Panc1 (cell line): Measurements from ENCODE around the gene NUMBL. TPM values are rescaled to one million over a fixed set of nuclear protein-coding genes. Genes with fewer than 3 reads are reported as not detected.

Experiments
- ATAC-seq: fragments of 200-7000 bp; cut with Tn5 transposase; 2 replicates; pipeline ENCODE4 v1.9.1; 2020; ENCODE audit warnings: mild to moderate bottlenecking, moderate library complexity
- BruUV-seq: library from RNA; stranded (reverse); fragments of 400-500 nt; replicated peaks from 2 replicates; lab custom pipeline; 2021; lab: Mats Ljungman, UMichigan
- CTCF ChIA-PET: fragments of 300-600 bp; sonication (Branson Sonifier 250); formaldehyde crosslinking; loops from one replicate; lab custom pipeline; 2022; ENCODE audit warnings: antibody characterized with exemption; lab: Charles Lee
- POLR2A ChIA-PET: fragments of 300-600 bp; sonication (Branson Sonifier 250); formaldehyde crosslinking; loops from one replicate; lab custom pipeline; 2022; ENCODE audit warnings: antibody characterized with exemption; lab: Charles Lee
- DNase-seq: peaks from one replicate; pipeline ENCODE4 v3.0.0-alpha.2; 2010; ENCODE audit warnings: low read depth, low spot score
- H3K27ac ChIP-seq: 2 replicates; pipeline ENCODE4 v1.5.1; 2011; ENCODE audit warnings: mild to moderate bottlenecking, low read length, inconsistent platforms
- H3K27me3 ChIP-seq: fragments of 200-500 bp; sonication (Bioruptor generic); 2 replicates; pipeline ENCODE4 v1.6.0; 2014; ENCODE audit warnings: low read length, inconsistent platforms; ENCODE audit not compliant: control insufficient read depth, insufficient read depth
- H3K36me3 ChIP-seq: fragments of 200-500 bp; sonication (Bioruptor generic); 2 replicates; pipeline ENCODE4 v1.5.1; 2014; ENCODE audit warnings: inconsistent platforms, mild to moderate bottlenecking, low read length, moderate library complexity; ENCODE audit not compliant: control insufficient read depth, insufficient read depth
- H3K4me1 ChIP-seq: 2 replicates; pipeline ENCODE4 v1.5.1; 2011; ENCODE audit warnings: inconsistent platforms, mild to moderate bottlenecking, low read length, moderate library complexity; ENCODE audit not compliant: control insufficient read depth, insufficient read depth
- H3K4me3 ChIP-seq, 2 experiments: 2 replicates each; pipeline ENCODE4 v1.5.1; 2011 to 2012; ENCODE audit warnings: low read depth in 2 of 2, low read length in 2 of 2, mild to moderate bottlenecking in 2 of 2, inconsistent platforms in 1 of 2, moderate library complexity in 1 of 2
- H3K9me3 ChIP-seq: fragments of 200-500 bp; sonication (Bioruptor generic); 2 replicates; pipeline ENCODE4 v1.5.1; 2014; ENCODE audit warnings: low read depth, mild to moderate bottlenecking, inconsistent platforms, low read length, moderate library complexity; ENCODE audit not compliant: control insufficient read depth, insufficient read depth
- POLR2AphosphoS5 ChIP-seq: IDR thresholded peaks from 2 replicates; pipeline ENCODE4 v1.6.1; 2012; ENCODE audit warnings: mild to moderate bottlenecking, low read depth, low read length, moderate library complexity
- SIN3A ChIP-seq: IDR thresholded peaks from 2 replicates; pipeline ENCODE4 v1.6.1; 2012; ENCODE audit warnings: low read depth, mild to moderate bottlenecking, low read length, moderate library complexity, borderline replicate concordance; ENCODE audit not compliant: insufficient read depth
- TCF7L2 ChIP-seq: IDR thresholded peaks from 2 replicates; pipeline ENCODE4 v1.6.1; 2011; ENCODE audit warnings: mild to moderate bottlenecking, low read depth, low read length, inconsistent platforms
- in situ Hi-C: cut with HindIII; loops from 2 replicates; pipeline ENCODE4 v1.10.0; 2016; ENCODE audit warnings: low sequenced_read_pairs, low pct_unique_long_range_greater_than_20kb
- intact Hi-C: fragments of 100-400 bp; cut with micrococcal nuclease; formaldehyde crosslinking; loops from one replicate; pipeline ENCODE4 v1.10.0; 2022; ENCODE audit not compliant: unreplicated experiment
- total RNA-seq: library from RNA; stranded (reverse); gene quantifications from one replicate; pipeline ENCODE4 v1.2.1, GENCODE V29; 2021; ENCODE audit not compliant: unreplicated experiment
- TF ChIP-seq, protein P1 (sequence below): fragments of 450-650 bp; IDR thresholded peaks from 2 replicates; pipeline ENCODE4 v1.5.1; 2017; ENCODE audit warnings: mild to moderate bottlenecking
- TF ChIP-seq, protein P2 (sequence below), 2 experiments: IDR thresholded peaks; 2 replicates each; pipeline ENCODE4 v1.6.1; 2011 to 2012; ENCODE audit warnings: low read depth in 2 of 2, control low read depth in 1 of 2, low read length in 1 of 2, mild to moderate bottlenecking in 1 of 2, moderate library complexity in 1 of 2; ENCODE audit not compliant: insufficient read depth in 1 of 2

The NUMBL gene
- total RNA-seq, 1 experiment from 2014 or later, result 27.6 TPM

DNA sequence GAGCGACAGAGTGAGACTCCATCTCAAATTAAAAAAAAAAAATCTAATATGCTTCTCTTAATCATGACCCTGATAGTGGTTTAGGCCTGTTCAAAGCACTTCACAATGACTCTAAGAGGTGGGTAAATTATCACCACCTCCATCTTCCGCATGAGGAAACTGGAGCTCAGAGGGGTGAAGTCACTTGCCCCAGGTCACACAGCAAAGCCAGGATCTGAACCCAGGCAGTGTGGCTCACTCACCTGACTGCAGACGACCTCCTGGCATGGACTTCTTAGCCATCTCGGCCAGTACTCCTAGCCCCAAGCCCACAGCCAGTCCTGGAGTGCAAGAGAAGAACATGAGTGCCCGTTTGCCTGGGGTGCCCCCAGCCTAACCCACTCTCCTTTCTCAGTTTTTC lies 19.4 kb upstream of the NUMBL start:
- in situ Hi-C loops (no loop called here), intact Hi-C loops (no loop called here)
- ChIA-PET POLR2A (no interaction called here), CTCF (no interaction called here)
- H3K36me3 ChIP-seq, result no peaks in the 10 kb centered on the region
- no peak for DNase-seq
- TF ChIP-seq SIN3A, result no peak
- TF ChIP-seq POLR2AphosphoS5, result no peak
- TF ChIP-seq TCF7L2, result no peak
- TF ChIP-seq, protein P1, sequence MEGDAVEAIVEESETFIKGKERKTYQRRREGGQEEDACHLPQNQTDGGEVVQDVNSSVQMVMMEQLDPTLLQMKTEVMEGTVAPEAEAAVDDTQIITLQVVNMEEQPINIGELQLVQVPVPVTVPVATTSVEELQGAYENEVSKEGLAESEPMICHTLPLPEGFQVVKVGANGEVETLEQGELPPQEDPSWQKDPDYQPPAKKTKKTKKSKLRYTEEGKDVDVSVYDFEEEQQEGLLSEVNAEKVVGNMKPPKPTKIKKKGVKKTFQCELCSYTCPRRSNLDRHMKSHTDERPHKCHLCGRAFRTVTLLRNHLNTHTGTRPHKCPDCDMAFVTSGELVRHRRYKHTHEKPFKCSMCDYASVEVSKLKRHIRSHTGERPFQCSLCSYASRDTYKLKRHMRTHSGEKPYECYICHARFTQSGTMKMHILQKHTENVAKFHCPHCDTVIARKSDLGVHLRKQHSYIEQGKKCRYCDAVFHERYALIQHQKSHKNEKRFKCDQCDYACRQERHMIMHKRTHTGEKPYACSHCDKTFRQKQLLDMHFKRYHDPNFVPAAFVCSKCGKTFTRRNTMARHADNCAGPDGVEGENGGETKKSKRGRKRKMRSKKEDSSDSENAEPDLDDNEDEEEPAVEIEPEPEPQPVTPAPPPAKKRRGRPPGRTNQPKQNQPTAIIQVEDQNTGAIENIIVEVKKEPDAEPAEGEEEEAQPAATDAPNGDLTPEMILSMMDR, result no peak
- TF ChIP-seq, protein P2, sequence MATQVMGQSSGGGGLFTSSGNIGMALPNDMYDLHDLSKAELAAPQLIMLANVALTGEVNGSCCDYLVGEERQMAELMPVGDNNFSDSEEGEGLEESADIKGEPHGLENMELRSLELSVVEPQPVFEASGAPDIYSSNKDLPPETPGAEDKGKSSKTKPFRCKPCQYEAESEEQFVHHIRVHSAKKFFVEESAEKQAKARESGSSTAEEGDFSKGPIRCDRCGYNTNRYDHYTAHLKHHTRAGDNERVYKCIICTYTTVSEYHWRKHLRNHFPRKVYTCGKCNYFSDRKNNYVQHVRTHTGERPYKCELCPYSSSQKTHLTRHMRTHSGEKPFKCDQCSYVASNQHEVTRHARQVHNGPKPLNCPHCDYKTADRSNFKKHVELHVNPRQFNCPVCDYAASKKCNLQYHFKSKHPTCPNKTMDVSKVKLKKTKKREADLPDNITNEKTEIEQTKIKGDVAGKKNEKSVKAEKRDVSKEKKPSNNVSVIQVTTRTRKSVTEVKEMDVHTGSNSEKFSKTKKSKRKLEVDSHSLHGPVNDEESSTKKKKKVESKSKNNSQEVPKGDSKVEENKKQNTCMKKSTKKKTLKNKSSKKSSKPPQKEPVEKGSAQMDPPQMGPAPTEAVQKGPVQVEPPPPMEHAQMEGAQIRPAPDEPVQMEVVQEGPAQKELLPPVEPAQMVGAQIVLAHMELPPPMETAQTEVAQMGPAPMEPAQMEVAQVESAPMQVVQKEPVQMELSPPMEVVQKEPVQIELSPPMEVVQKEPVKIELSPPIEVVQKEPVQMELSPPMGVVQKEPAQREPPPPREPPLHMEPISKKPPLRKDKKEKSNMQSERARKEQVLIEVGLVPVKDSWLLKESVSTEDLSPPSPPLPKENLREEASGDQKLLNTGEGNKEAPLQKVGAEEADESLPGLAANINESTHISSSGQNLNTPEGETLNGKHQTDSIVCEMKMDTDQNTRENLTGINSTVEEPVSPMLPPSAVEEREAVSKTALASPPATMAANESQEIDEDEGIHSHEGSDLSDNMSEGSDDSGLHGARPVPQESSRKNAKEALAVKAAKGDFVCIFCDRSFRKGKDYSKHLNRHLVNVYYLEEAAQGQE (IDR thresholded peaks at IDR 0.05; ENCODE audit: insufficient read depth in 1 of 2, low read depth in 2 of 2, low read length in 1 of 2), result no peak
- no peak overlapping the region for H3K27ac ChIP-seq
- H3K4me1 ChIP-seq, result 0 out of 2 replicates have a peak, but pooled peaks cover 3% of the 10 kb centered on the region
- H3K9me3 ChIP-seq, result no peaks in the 10 kb centered on the region
- no TSS peak for BruUV-seq
- ATAC-seq, result no peak
- no peak overlapping the region for H3K4me3 ChIP-seq
- H3K27me3 ChIP-seq, result no peaks in the 10 kb centered on the region

GRCh38 chr19:40707615-40708014 lies 17.2 kb upstream of the NUMBL start:
- Histone ChIP-seq H3K36me3 (no peaks in the 10 kb centered on the region), H3K27ac (no peak overlapping the region), H3K4me3 (no peak overlapping the region), H3K4me1 (no peaks in the 10 kb centered on the region), H3K27me3 (no peaks in the 10 kb centered on the region), H3K9me3 (no peaks in the 10 kb centered on the region)
- no TSS peak for BruUV-seq
- no peak for ATAC-seq
- no peak for DNase-seq
- TF ChIP-seq, protein P2 (IDR thresholded peaks at IDR 0.05; ENCODE audit: insufficient read depth in 1 of 2, low read depth in 2 of 2, low read length in 1 of 2), result no peak
- TF ChIP-seq TCF7L2 (no peak), SIN3A (no peak), POLR2AphosphoS5 (no peak)
- TF ChIP-seq, protein P1, result no peak
- ChIA-PET POLR2A (no interaction called here), CTCF (no interaction called here)
- intact Hi-C loops (no loop called here), in situ Hi-C loops (no loop called here)
